ENCODE results near the gene MSRB3.

- no peak for TF ChIP-seq CTCF (IDR thresholded peaks at IDR 0.05; ENCODE audit: low read depth, low read length, missing input control)
- TF ChIP-seq MAX (IDR thresholded peaks at IDR 0.05) = no peak
- TF ChIP-seq REST (IDR thresholded peaks at IDR 0.05) = no peak
- no peak for TF ChIP-seq ZBTB33 (IDR thresholded peaks at IDR 0.05)
- TF ChIP-seq RAD21 (IDR thresholded peaks at IDR 0.05) = no peak
- TF ChIP-seq TAF1 (conservative IDR thresholded peaks at IDR 0.05) = no peak
- no peak for TF ChIP-seq GABPA (IDR thresholded peaks at IDR 0.05 in 1 of 2, conservative IDR thresholded peaks at IDR 0.05 in 1 of 2)
- no peak for TF ChIP-seq RXRA (IDR thresholded peaks at IDR 0.05)
Measured at GRCh38 chr12:65389436-65389835, 111.0 kb downstream of the MSRB3 start.

Data from liver (tissue), 3 donors.